ENCODE measurements around the gene CPA3.

The CPA3 gene

DNA sequence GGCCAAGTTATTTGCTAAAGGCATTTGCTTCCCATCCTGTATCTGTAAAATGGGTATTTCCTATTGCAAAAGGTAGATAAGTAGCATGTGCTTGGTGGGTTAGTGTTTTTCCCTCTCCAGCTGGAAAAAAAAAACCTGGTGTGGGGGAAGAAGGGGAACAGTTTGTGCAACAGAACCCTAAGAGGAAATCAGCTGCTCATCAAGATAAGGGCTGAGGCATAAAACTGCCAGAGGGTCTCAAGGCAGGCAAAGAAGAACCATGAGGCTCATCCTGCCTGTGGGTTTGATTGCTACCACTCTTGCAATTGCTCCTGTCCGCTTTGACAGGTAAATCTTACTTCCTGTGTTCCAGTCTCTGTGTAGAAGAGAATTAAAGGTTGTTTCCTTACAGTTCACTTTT is at the start of gene CPA3:
Gene CPA3, plus strand, starts transcription at position 248 of the 400 bp plus-strand sequence. Its CDS starts 12 bp downstream, at position 260.
- no peak for DNase-seq

DNA sequence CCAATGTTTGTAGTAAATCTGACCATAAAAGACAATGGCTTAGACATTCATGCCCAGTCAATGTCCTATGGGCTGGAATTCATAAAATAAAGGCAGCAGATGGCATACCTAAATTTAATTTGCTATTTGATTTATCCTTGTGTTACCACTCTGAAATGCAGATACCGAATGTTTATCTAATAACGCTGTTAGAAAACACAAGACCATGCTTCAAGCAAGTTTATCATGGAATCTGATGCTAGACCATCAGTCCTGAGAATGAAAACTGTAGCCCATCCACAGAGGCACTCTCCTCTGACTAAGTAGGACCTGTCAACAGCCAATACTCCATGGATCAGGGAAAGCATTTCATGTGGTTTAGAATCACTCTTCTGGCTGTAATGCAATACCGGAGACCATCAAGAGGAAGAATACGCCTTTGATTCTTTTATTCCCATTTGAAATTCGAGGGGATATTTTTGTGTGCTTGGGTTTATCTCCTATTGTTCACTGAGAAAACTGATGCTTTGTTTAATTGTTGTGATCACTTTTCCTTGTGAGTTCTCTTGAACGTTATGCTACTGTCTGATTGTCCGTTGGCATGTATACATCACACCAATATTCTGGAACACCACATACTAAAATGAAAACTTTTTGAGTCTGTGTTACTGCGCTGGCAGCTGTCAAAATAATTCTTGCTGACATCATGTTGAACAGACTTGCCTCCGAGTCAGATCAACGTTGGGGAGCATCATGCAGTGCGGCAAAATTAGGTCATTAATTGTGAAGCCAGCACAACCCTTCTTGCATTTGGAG is 49.6 kb upstream of the CPA3 start:
- no peak for DNase-seq

DNA sequence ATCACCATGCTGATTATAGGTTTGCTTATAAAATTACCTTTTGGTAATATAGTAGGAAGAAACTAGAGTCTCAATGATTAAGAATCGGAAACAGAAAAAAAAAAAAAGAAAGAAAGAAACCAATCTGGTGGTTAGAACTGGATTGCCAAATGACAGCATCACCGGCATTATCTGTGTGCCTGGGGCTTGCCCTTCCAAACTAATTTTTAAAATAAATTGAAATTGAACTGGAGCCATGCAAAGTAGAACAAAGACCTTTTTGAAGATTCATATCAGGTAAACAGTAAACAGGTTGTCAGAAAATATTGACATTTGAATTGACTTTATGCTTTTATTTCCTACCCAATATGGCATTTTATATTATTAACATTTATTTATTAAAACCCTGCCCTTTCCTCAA is 48.7 kb upstream of the CPA3 start:
- no peak for DNase-seq

DNA sequence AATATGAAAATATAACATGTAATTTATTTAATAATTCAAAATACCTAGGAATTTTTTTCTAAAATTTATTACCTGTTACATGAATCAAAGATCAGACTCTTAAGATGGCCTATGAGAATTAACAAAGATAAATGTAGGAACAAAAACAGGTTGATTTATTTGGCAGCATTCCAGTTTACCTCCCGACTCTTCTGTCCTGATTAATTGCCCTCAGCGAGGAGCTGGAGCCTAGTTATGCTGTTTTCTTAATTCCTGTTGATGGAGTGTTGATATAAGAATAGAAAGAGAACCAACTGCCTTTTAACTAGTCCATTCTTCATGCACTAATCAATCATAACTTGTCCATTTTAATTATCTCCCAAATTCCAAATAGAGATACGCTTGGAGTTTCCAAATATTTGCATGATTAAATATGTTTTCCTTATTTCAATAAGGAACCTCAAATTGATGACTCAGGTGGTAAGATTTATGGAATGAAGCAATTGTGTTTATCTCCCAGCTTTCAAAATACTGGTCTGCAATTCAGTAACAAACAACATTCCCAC is 48.0 kb upstream of the CPA3 start:
- no peak for DNase-seq

DNA sequence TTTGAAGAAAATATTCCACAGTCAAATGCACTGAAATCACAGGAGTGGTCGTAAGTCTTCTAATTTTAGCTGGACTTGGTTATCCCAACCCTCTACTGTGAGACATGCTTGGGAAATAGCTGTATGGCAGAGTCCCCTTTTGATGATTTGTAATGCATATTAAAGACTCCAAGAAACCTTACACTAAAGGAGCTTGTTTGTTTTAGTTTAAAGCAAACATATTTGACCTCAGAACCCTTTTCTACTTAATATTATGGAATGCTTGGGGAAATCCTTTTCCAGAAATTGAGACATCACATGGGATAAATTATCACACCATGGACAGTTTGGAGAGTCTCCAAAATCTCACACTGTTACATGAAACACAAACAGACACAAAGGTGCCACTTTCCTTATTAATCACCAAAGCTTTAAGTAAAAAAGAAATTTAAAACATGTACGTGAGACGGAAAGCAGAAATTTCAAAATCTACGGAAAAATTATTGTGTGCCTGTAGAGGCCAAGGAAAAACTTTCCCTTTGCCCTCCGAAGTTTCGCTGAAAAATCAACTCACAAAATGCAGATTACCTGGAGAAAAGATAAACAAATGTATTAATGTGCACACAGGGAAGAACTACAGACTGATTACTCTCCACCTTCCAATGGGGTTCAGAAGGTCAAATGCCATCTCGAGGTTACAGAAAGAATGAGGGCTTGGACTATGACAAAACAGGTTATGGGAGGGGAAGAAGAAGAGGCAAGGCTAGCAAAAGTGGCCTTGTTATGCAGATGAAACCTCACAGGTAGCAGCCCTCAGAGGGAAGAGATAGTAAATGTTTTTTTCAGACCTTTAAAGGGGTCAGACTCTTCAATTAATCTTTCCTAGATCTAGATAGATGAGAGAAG is 44.5 kb upstream of the CPA3 start:
- no peak for DNase-seq

DNA sequence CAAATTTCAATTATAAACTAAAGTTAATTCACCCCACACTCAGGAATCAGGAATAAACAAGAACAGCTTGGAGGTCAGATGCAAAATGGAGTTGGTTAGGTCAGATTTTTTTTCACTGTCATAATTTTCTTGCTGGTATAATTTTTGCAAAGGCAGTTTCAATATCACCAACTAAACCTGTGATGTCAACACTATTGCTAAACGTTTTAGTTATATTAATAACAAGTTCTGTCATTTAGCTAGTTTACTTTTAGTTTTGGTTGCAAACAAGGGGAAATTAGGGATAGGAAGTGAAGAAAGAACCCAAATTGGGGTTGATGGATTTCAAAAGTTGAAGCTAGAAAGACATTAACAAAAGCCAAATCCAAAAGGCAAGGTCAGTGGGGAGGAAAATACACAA is 42.1 kb upstream of the CPA3 start:
- no peak for DNase-seq

DNA sequence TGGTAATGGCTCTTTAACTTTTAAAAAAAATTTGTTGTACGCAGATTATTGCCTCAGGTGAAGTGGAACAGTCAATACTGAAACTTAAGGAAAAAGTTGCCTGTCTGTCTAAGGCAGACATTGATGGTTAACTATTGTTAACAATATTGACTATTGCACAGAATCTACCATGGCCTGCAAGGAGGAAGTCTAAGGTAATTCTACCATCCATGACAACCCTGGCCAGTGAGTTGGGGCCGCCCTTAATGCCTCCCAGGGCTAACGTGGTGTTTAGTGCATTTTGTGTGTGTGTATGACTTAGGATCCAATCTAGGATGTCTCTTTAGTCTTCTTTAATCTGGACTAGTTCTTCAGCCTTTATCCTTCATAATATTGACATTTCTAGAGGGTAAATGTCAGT is 39.6 kb upstream of the CPA3 start:
- no peak for DNase-seq

DNA sequence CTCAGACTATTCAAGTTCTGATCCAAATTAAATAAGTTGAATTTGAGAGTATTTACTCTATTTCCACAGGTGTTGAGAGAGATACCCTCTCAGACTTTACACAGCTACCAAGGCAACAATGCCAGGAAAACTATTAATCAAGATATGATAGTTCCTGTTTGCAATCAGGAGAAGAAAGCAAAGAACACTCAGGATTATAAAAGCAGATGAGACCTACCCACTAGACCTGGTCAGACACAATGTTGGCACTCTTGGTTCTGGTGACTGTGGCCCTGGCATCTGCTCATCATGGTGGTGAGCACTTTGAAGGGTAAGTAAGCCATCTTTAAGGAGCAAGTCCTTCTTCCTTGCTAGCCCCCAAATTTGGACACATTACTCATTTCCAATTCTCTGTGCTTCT is 37.5 kb upstream of the CPA3 start, which contains the start of gene CPB1:
Gene CPB1, plus strand, starts transcription at position 227 of the 400 bp plus-strand sequence. Its CDS starts 13 bp downstream, at position 240.
- no peak for DNase-seq

DNA sequence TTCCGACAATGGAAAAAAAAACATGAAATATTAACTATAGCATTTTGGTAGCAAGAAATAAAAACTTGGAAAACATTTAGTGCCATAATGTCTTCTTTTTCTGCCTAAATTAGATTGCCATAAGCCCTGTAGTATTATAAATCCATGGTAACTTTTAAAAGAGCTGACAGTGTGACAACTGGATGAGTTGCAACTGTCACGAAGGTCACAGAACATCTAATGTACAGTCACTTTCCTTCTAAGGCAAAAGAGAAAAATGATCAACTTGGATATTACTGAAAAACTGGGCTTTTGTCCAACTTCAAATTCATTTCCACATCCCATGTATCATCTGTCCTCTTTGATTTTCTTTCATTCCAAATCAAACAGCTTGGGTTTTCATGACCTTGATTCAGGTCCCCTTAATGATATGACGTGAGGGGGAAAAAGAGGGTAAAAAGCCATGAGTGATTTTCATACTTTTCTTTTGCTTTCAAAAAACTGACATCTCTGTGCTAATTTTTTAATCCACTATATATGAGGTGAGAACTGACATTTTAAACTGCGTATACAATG is 36.9 kb upstream of the CPA3 start:
- DNase-seq: no peak

GRCh38 chr3:148829926-148830325 is 35.2 kb upstream of the CPA3 start:
- no peak for DNase-seq

- DNase-seq: no peak
Observed at GRCh38 chr3:148833223-148833622, 31.9 kb upstream of the CPA3 start.

DNA sequence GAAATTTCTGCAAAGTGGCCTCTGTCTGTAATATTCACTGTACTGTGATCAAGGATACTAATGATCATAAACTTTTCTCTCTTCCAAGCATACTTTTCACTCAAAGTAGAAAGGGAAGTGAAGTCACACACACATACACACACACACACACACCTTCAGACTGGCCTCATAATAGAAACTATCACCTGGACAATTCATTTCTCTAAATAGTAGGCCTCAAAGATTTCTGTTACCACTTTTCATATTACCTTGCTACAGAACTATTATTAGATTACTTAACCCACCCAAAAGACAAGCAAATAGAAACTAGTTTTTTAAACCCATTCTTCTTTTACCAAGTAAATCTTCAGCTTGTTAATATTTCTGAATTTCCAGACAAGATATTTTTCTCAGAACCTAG is 25.3 kb upstream of the CPA3 start:
- no peak for DNase-seq

DNA sequence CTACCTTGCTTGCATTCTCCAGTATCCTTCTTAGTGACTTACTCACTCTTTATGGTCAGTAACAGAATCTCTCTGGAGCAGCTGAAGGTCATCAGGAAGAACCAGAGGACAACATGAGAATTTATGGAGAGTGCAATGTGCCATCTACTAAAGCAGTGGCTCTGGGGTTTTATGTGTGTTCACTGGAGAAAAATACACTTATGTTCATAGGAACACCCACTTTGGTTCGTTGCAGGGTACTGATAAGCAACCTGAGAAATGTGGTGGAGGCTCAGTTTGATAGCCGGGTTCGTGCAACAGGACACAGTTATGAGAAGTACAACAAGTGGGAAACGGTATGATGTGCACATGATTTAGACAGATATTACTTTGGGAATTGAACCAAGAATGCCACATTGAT is 24.6 kb upstream of the CPA3 start:
- no peak for DNase-seq

- no peak for DNase-seq
Observed at GRCh38 chr3:148845756-148846395, 19.2 kb upstream of the CPA3 start.

GRCh38 chr3:148847351-148847750 is 17.7 kb upstream of the CPA3 start:
- DNase-seq: no peak

DNA sequence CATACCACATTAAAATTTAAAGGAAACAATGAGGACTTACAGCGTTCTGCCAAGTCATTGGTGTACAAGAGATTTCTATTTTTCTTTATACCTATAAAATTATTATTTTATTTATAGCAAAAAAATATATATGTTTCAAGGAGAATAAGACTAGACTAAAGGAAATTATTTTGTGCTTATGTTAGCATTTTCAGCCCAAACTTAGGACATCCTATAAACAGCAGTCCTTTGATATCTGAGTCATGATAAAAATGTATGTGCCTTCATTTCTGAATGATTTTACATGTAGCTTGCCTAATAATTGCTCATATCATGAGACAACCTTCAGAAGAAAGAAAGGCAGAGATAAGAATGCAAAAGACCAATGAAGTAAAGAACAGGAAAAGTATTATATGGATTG is 16.7 kb upstream of the CPA3 start:
- DNase-seq: no peak

DNA sequence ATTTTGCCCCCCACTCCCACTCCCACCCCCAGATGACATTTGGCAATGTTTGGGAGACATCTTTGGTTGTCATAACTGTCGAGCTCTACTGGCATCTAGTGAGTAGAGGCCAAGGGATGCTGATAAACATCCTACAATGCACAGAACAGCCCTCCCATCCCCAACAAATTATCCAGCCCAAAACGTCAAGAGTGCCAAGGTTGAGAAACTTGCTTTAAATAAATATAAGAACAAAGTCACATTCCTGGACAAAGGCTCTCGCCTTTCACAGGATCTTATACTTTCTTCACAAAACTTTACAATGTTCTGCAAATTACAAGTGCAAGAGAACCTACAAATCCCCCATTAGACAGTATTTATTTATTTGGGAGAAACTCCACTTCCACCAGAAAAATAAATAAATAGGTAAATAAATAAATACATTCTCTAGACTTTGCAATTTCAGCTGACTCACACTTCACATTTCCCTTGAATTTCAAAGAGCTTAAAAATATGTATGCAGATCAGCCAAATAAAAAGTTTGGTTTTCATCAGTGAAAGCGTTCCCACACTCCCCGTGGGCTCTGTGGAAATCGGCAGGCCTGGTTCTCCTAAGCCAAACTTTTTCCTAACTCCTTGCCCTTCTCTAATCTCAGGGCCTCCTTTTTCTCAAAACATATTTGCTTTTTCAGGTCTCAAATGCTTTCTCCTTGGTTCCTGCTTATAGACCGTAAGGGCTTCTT is 12.7 kb upstream of the CPA3 start:
- DNase-seq: no peak

GRCh38 chr3:148853076-148853475 is 12.0 kb upstream of the CPA3 start:
- no peak for DNase-seq

DNA sequence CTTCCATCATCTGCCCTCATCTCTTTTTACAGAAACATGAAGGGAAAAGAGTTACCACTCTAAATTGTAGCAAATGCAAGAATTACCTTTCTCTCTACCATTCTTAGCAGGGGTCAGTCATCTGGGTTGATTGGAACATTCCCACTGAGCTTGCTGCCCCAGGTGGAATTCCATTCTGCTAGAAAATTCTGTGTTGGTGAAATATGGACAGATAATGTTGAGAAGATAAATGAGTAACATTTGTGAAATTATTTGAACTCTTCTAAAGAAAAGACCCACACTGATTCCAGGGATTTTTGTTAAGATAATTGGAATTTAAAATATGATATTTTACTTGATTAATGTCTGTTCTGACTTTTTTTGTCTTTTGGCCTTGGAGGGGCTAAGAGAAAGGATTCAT is 11.0 kb upstream of the CPA3 start:
- DNase-seq: no peak

DNA sequence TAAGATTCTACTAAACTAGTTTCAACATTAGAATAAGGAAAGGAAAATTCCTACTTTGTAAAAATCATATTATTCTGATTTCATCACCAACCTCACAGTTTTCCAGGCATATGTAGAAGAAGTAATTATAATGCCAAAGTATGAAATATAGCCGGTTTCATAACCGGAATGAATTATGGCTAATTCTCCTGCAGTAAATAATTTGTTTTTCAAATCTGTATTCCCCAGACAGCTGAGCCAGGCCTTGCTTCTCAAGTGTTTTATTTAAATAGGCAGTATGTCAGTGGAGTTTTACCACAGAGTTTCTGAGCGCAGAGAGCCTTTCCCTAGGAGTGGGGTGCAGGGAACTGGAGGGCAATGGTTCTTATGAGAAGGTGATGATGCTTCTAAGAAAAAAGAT is 8.7 kb upstream of the CPA3 start:
- DNase-seq: no peak

DNA sequence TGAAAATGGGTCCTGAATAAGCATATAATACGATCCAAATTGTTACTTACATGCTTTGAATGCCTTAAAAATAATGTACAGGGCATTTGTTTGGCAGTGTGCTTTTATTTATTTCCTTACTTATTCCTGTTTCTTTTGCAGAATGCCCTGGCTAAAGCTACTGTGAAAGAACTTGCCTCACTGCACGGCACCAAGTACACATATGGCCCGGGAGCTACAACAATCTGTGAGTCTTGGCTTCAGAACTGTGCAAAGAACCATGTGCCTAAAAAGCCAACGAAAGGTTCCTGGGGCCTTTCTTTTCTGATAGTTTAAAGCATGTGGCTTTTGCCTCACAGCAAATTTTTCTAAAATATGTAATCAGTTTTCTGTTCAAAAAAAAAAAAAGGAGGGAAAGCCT is 7.8 kb upstream of the CPA3 start:
- DNase-seq: no peak

DNA sequence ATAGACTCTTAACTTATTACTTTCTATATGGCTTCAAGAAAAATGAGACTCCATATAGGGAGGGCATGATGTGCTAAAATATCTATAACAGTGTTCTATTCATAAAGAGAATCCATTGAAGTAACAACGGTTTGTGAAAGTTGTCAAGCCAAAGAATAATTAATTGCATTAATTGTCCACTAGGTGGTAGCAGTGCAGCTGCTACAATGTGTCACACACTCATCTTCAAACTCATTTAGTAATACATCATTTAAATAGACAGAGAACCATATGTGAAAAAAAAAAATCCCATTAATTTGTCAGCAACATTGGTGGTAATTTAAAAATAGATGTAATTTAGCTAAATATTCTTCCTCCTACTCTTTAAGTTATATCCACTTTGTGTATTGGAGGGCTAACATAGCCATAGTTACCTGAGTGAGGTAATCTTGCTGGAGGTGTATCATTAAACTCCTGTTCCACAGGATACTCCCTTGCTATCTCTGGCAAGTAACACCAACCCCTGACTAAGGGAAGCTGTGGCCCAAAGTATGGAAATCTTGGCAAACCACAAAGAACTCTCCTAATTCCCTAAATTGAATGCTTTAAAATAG is 3.7 kb upstream of the CPA3 start:
- DNase-seq: no peak

Data from activated T-cell treated with anti-CD3 and anti-CD28 coated beads, Interleukin-2, amount 50 U/mL, for 48 hours (primary cell).